Measurements from ENCODE around the gene DIRAS1. TPM values are rescaled to one million over a fixed set of nuclear protein-coding genes. Genes with fewer than 3 reads are reported as not detected.
A peak's percentile ranks its signal among the peaks of the same experiment; 100 is the strongest.

DIRAS1 gene
- total and polyA plus RNA-seq, 2 donors (not counting 3 experiments of a cell fraction or from before 2014, with no cell fraction given), result 0.09 to 0.17 TPM

- intact Hi-C loops (cut with micrococcal nuclease) (no loop called here), dilution Hi-C loops (cut with MboI; ENCODE audit: extremely low pct_ligation_motif_present, low sequenced_read_pairs) (no loop called here)
- peaks cover 20 to 25% of the 10 kb centered on the region in 2 experiments for H3K27me3 ChIP-seq (ENCODE audit: control insufficient read depth in 2 of 2, insufficient read depth in 2 of 2, low read length in 2 of 2)
- no peak for TF ChIP-seq CTCF (IDR thresholded peaks at IDR 0.05; ENCODE audit: extremely low read depth in 1 of 2, insufficient read depth in 1 of 2, low read depth in 1 of 2, low read length in 2 of 2)
- TF ChIP-seq POLR2AphosphoS5 (IDR thresholded peaks at IDR 0.05; ENCODE audit: insufficient read depth, low read depth, low read length), result no peak
- no peak for TF ChIP-seq POLR2A (IDR thresholded peaks at IDR 0.05; ENCODE audit: low read depth, low read length)
- no peak for TF ChIP-seq JUN (IDR thresholded peaks at IDR 0.05; ENCODE audit: borderline replicate concordance, insufficient read depth, insufficient read length, low read depth)
- TF ChIP-seq EZH2 (IDR thresholded peaks at IDR 0.05; ENCODE audit: borderline replicate concordance, low read depth, low read length, severe bottlenecking), result no peak
- no peak for FAIRE-seq
- H3K9ac ChIP-seq (replicated peaks; ENCODE audit: extremely low read depth, insufficient read depth, low read length), result no peak overlapping the region
- H3K4me1 ChIP-seq (ENCODE audit: control insufficient read depth, extremely low read depth, insufficient read depth, low read length), result no peaks in the 10 kb centered on the region
- H3K4me2 ChIP-seq (ENCODE audit: insufficient read depth, low read length), result no peak overlapping the region
- H3K4me3 ChIP-seq (replicated peaks in 1 of 3; ENCODE audit: insufficient read depth in 1 of 3, low read depth in 1 of 3, low read length in 3 of 3), result no peak overlapping the region
- no peaks in the 10 kb centered on the region for H3K79me2 ChIP-seq (ENCODE audit: control insufficient read depth, insufficient read depth, low read length)
- no peaks in the 10 kb centered on the region for H3K9me3 ChIP-seq (replicated peaks; ENCODE audit: control insufficient read depth, insufficient read depth, low read length)
- no TSS peak for BruUV-seq (replicated peaks)
- no peaks in the 10 kb centered on the region for H3K36me3 ChIP-seq (ENCODE audit: control insufficient read depth in 2 of 2, extremely low read depth in 1 of 2, insufficient read depth in 2 of 2, low read length in 2 of 2)
- H4K20me1 ChIP-seq (replicated peaks; ENCODE audit: control insufficient read depth, extremely low read depth, insufficient read depth, low read length), result no peaks in the 10 kb centered on the region
- ChIA-PET CTCF (no interaction called here), POLR2A (interaction anchor here (0.7 kb wide), 1 partner anchor 45 kb away, joined by 3 read pairs; no protein-coding TSS in a partner anchor)
- H3K9me1 ChIP-seq (replicated peaks; ENCODE audit: control insufficient read depth, extremely low read depth, insufficient read depth, low read length), result no peaks in the 10 kb centered on the region
- H3K27ac ChIP-seq (ENCODE audit: insufficient read depth, low read depth, low read length), result no peak overlapping the region
- DNase-seq (ENCODE audit: low read depth, low spot score), result no peak
- no peak overlapping the region for H2AFZ ChIP-seq (ENCODE audit: low read depth, low read length)
These were observed 17.4 kb downstream of the DIRAS1 start for GRCh38 chr19:2703691-2704216.

GRCh38 chr19:2703077-2703437 lies 18.1 kb downstream of the DIRAS1 start:
- DNase-seq (ENCODE audit: low read depth, low spot score) (no peak), FAIRE-seq (no peak)
- ChIA-PET POLR2A (no interaction called here), CTCF (no interaction called here)
- Histone ChIP-seq H3K9ac (replicated peaks; ENCODE audit: extremely low read depth, insufficient read depth, low read length) (no peak overlapping the region), H3K27ac (ENCODE audit: insufficient read depth, low read depth, low read length) (no peak overlapping the region), H3K4me1 (ENCODE audit: control insufficient read depth, extremely low read depth, insufficient read depth, low read length) (no peaks in the 10 kb centered on the region), H2AFZ (ENCODE audit: low read depth, low read length) (peak overlapping the region; percentile 34), H3K4me3 (replicated peaks in 1 of 3; ENCODE audit: insufficient read depth in 1 of 3, low read depth in 1 of 3, low read length in 3 of 3) (no peak overlapping the region), H3K9me1 (replicated peaks; ENCODE audit: control insufficient read depth, extremely low read depth, insufficient read depth, low read length) (no peaks in the 10 kb centered on the region), H3K36me3 (ENCODE audit: control insufficient read depth in 2 of 2, extremely low read depth in 1 of 2, insufficient read depth in 2 of 2, low read length in 2 of 2) (no peaks in the 10 kb centered on the region), H3K4me2 (ENCODE audit: insufficient read depth, low read length) (peak overlapping the region; percentile 2), H3K27me3 (ENCODE audit: control insufficient read depth in 2 of 2, insufficient read depth in 2 of 2, low read length in 2 of 2) (peaks cover 20 to 25% of the 10 kb centered on the region in 2 experiments), H4K20me1 (replicated peaks; ENCODE audit: control insufficient read depth, extremely low read depth, insufficient read depth, low read length) (no peaks in the 10 kb centered on the region), H3K9me3 (replicated peaks; ENCODE audit: control insufficient read depth, insufficient read depth, low read length) (no peaks in the 10 kb centered on the region), H3K79me2 (ENCODE audit: control insufficient read depth, insufficient read depth, low read length) (no peaks in the 10 kb centered on the region)
- TF ChIP-seq MAX (IDR thresholded peaks at IDR 0.05; ENCODE audit: insufficient read depth, insufficient read length) (no peak), FOS (IDR thresholded peaks at IDR 0.05; ENCODE audit: borderline replicate concordance, insufficient read depth, low read length) (no peak), JUN (IDR thresholded peaks at IDR 0.05; ENCODE audit: borderline replicate concordance, insufficient read depth, insufficient read length, low read depth) (no peak), MYC (IDR thresholded peaks at IDR 0.05; ENCODE audit: low read depth, low read length) (no peak), POLR2A (IDR thresholded peaks at IDR 0.05; ENCODE audit: low read depth, low read length) (no peak), POLR2AphosphoS5 (IDR thresholded peaks at IDR 0.05; ENCODE audit: insufficient read depth, low read depth, low read length) (no peak), GATA2 (IDR thresholded peaks at IDR 0.05; ENCODE audit: insufficient read depth, insufficient read length, low read depth, low read length) (no peak), EZH2 (IDR thresholded peaks at IDR 0.05; ENCODE audit: borderline replicate concordance, low read depth, low read length, severe bottlenecking) (no peak)
- intact Hi-C loops (cut with micrococcal nuclease), result no loop called here
- BruUV-seq (replicated peaks), result no TSS peak
- dilution Hi-C loops (cut with MboI; ENCODE audit: extremely low pct_ligation_motif_present, low sequenced_read_pairs), result no loop called here
